GM21717 (cell line): ENCODE results near the gene KRTAP10-5.
"Not testable (repeated sequence)": the region's sequence is repeated elsewhere in the genome, so short reads cannot be mapped to it uniquely, and the experiment has no call there.

Source experiments
- ATAC-seq: cut with Tn5 transposase; IDR thresholded peaks from one replicate; pipeline ENCODE4 v1.9.1; 2021; ENCODE audit warnings: mild to moderate bottlenecking, moderate library complexity; ENCODE audit not compliant: unreplicated experiment

KRTAP10-5 gene, protein sequence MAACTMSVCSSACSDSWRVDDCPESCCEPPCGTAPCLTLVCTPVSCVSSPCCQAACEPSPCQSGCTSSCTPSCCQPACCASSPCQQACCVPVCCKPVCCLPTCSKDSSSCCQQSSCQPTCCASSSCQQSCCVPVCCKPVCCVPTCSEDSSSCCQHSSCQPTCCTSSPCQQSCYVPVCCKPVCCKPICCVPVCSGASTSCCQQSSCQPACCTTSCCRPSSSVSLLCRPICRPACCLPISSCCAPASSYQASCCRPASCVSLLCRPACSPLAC

GRCh38 chr21:44580231-44580821, at the start of gene KRTAP10-5:
TSS of gene KRTAP10-5 (minus strand) at chr21:44580604. CDS start at chr21:44580578, 26 bp downstream.
- ATAC-seq = not testable (repeated sequence)

DNA sequence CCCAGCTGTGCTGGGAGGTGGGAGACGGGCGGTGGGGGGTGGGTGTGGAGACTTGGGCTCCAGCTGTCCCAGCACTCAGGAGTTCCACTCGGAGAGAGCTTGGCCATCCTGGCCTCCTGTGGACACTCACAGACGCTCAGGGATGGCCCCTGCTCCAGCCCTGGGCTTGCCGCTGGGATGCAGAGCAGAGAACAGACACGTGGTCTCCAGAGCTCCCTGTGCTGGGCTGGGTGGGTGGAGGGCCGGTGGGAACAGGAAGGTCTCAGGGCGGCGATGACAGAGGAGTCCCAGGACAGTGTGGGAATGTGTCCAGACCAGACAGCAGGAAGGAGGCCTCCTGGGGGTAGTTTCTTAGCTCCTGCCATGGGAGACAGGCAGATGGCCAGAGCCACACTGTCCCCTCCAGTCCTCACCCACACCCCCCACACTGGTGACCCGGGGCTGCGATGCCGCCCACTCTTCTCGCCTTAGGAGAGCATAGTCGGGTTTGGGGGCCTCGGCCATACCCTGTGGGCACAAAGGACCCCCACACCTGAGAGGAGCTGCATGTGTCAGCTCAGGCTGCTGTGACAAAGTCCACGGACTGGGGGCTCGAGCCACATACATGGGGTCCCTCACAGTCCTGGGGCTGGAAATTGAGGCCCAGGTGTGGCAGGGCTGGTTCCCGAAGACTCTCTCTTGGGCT, 48.4 kb upstream of the KRTAP10-5 start:
- ATAC-seq = no peak

- not testable (repeated sequence) for ATAC-seq
Observed at GRCh38 chr21:44627831-44628233, 47.4 kb upstream of the KRTAP10-5 start.

DNA sequence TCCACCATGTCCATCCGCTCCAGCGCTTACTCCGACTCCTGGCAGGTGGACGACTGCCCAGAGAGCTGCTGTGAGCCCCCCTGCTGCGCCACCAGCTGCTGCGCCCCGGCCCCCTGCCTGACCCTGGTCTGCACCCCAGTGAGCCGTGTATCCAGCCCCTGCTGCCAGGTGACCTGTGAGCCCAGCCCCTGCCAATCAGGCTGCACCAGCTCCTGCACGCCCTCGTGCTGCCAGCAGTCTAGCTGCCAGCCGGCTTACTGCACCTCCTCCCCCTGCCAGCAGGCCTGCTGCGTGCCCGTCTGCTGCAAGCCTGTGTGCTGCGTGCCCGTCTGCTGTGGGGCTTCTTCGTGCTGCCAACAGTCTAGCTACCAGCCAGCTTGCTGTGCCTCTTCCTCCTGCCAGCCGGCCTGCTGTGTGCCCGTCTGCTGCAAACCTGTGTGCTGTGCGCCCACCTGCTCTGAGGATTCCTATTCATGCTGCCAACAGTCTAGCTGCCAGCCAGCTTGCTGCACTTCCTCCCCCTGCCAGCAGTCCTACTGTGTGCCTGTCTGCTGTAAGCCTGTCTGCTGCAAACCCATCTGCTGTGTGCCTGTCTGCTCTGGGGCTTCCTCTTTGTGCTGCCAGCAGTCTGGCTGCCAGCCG, 46.9 kb upstream of the KRTAP10-5 start:
- ATAC-seq = not testable (repeated sequence)

- no peak for ATAC-seq
Observed at GRCh38 chr21:44626673-44627143, 46.3 kb upstream of the KRTAP10-5 start, which contains the start of gene KRTAP10-9. TSS of gene KRTAP10-9 (plus strand) at chr21:44627093. CDS start at chr21:44627172, 79 bp downstream.

DNA sequence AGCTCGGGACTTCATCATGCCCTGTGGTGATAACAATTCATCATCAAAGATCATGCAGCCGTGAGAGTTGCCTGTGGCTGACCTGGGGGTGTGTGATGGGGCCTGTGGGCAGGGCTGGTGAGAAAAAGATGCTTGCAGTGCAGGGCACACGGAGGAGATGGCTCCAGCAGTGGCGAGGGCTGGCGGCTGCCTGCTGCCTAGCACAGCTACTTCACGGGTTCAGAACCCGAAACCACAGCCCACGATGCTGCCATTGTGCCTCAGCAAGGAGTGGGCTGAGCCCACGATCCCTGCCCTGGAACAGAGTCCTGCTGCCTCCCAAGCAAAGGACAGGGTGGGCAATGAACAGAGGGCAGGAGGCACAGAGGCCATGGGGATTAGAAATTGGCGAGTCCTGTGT, 45.9 kb upstream of the KRTAP10-5 start:
- ATAC-seq = no peak

DNA sequence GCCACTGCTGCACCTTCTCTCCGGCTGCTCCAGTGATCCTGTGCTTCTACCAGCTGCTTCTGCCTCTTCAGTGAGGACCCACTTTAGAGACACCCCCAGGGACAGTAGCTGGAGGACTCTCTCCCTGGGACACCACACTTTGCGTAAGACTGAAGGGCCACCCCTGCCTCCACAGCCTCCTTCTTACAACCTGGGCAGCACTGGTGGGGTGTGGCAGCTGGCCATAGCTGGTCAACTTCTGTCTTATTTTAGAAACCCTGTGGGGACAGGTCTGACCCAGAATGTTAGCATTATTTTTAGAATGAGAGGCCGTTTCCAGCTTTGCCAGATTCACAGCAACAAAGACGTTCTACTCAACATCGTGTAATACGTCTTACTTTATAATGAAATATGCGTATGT, 45.4 kb upstream of the KRTAP10-5 start:
- ATAC-seq = no peak

GRCh38 chr21:44623575-44623974, 43.2 kb upstream of the KRTAP10-5 start:
- ATAC-seq = no peak

GRCh38 chr21:44619886-44620285, 39.5 kb upstream of the KRTAP10-5 start:
- ATAC-seq = no peak

DNA sequence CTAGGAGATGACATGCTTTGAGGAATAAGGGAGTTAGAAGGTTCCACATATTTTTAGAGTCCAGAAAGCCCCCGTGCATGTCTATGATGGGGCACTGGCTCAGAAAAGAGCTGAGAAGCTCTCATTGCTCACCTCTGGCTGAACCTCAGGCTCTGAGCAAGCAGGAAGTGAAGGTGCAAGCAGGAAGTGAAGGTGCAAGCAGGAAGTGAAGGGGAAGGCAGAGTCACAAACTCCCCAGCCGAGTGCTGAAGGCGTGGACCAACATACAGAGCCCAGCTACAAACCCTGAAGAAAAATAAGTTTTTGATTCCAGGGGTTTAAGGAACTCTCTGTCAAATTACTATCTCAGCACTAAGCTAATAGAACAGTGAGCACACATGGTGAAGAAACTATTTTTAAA, 38.5 kb upstream of the KRTAP10-5 start:
- no peak for ATAC-seq

DNA sequence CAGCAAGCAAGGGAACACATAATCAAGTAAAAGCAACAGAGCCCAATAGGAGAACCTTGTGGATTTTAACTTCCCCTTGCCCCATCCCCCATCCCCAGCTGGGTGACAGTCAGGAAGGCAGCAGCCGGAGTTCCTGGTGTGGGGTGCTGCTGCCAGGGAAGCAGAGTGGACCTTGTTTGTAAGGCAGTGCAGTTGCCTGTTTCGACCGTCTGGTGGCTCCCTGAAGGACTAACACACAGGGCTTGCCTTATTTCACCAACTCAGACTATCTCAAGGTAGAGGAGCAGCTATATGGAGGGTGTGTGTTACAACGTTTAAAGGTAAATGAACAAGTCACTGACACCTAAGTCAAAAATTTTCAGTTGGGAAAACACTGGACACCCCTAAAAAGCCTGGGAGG, 38.1 kb upstream of the KRTAP10-5 start:
- no peak for ATAC-seq

- no peak for ATAC-seq
Observed at GRCh38 chr21:44617071-44617501, 36.7 kb upstream of the KRTAP10-5 start.

- ATAC-seq = no peak
Observed at GRCh38 chr21:44616591-44616926, 36.2 kb upstream of the KRTAP10-5 start.

GRCh38 chr21:44615911-44616590, 35.6 kb upstream of the KRTAP10-5 start:
- ATAC-seq = no peak

DNA sequence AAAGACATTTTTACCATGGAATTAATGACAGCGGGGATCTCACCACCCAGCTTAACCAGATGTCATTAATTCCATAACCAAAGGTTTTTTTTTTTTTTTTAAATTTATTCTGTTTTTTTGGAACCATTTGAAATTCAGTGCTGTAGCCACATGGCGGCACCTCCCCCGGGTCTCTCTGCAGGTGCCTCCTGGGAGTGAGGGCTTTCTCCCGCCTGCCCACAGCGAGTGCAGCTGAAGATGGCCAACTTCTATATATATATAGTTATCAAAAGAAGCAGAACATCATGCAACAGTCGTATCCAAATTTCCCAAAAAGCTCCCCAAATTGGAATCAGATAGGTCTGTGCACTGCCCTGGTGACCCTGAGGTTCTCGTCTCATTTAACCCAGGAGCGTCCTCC, 35.1 kb upstream of the KRTAP10-5 start:
- ATAC-seq = no peak

DNA sequence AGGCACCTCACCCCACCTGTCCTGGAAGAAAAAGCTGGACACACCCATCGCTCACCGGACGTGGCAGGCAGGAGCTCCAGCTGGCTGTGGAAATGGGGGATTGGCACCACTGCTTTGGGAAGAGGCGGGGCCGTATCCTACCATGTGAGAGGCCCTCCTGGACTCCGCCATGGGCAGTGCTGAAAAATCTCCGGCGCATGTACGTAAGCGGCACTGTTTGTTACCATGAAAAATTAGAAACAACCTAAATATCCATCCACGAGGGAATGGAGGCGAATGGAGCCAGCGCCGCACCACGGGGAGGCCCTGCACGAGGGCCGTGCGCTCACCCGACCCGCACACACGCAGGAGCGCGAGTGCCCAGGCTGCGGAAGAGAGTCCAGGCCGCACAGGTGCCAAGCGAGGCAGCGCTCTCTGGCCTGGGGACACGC, 34.6 kb upstream of the KRTAP10-5 start:
- no peak for ATAC-seq

GRCh38 chr21:44614161-44614631, 33.8 kb upstream of the KRTAP10-5 start:
- ATAC-seq = no peak

DNA sequence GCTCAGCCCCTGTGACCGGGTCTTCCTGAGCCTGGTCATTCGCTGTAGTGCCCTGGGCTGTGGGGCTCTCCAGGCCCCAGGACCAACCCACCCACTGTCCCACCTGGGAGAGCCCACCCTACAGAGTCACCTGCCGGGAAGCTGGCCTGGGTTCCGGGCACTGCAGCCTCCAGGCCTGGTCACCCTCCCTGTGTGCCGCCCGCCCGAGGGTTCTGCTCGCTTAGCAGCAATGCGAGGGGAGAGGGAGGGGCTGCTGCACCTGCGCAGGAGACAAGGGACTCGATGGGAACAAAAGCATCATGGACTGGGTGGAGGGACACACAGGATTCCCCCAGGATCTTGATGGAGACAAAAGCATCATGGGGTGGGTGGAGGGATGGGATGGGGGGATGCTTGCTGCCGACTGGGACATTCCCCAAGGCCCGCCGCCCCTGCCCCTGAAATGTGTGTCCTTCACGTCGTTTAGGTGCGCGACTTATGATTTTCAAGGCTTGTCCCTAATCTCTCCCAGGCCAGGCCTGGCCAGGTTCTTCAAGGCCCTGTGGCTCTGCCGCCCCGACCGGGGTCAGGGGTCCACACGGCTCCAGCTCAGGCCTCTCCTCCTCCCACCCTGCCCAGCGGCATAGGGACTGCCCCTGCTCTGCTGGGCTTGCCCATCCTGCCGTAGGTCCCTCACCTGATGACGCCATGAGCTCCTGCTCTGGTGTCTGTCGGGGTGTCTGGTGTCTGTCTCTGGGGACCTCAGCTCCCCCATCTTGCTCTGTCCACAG, 33.2 kb upstream of the KRTAP10-5 start:
- ATAC-seq = no peak

- no peak for ATAC-seq
Observed at GRCh38 chr21:44612669-44613229, 32.3 kb upstream of the KRTAP10-5 start.
